ENCODE data around the gene RHBDD2. TPM values are rescaled to one million over a fixed set of nuclear protein-coding genes. Genes with fewer than 3 reads are reported as not detected.

RHBDD2 gene
- total and polyA plus RNA-seq, 10 of the 15 experiments (the other 5 are each of a cell fraction or from before 2014, with no cell fraction given), result 3.9 to 39.8 (median 16.9) TPM

GRCh38 chr7:75866114-75866488, 12.7 kb upstream of the RHBDD2 start:
- no peak overlapping the region for H3K9ac ChIP-seq (ENCODE audit: control insufficient read depth, insufficient read depth, low read length)
- SMC1A ChIA-PET (ENCODE audit: uncharacterized antibody, unreplicated experiment), result interaction anchor here (0.8 to 4.9 kb wide), 6 partner anchors 99 to 157 kb away, joined by 3 to 75 read pairs (median 4); no protein-coding TSS in a partner anchor
- ATAC-seq, result peak; percentile 46
- no peak overlapping the region for H3K4me3 ChIP-seq
- 24% methylated on average over 5 of the region's 5 CpGs for WGBS (ENCODE audit: insufficient coverage, insufficient replicate concordance, low lambda C conversion rate, missing lambda C conversion rate)
- no peak for TF ChIP-seq SMAD5 (IDR thresholded peaks at IDR 0.05; ENCODE audit: low read depth)
- TF ChIP-seq MEF2B (IDR thresholded peaks at IDR 0.05; ENCODE audit: partially characterized antibody, poor library complexity, severe bottlenecking), result no peak
- TF ChIP-seq GATAD2B (conservative IDR thresholded peaks at IDR 0.05; ENCODE audit: low read depth), result no peak
- no peak for TF ChIP-seq PAX5 (IDR thresholded peaks at IDR 0.05; ENCODE audit: borderline replicate concordance, low read depth, low read length)
- TF ChIP-seq RFX5 (IDR thresholded peaks at IDR 0.05; ENCODE audit: low read depth, low read length), result no peak
- TF ChIP-seq, protein P1, sequence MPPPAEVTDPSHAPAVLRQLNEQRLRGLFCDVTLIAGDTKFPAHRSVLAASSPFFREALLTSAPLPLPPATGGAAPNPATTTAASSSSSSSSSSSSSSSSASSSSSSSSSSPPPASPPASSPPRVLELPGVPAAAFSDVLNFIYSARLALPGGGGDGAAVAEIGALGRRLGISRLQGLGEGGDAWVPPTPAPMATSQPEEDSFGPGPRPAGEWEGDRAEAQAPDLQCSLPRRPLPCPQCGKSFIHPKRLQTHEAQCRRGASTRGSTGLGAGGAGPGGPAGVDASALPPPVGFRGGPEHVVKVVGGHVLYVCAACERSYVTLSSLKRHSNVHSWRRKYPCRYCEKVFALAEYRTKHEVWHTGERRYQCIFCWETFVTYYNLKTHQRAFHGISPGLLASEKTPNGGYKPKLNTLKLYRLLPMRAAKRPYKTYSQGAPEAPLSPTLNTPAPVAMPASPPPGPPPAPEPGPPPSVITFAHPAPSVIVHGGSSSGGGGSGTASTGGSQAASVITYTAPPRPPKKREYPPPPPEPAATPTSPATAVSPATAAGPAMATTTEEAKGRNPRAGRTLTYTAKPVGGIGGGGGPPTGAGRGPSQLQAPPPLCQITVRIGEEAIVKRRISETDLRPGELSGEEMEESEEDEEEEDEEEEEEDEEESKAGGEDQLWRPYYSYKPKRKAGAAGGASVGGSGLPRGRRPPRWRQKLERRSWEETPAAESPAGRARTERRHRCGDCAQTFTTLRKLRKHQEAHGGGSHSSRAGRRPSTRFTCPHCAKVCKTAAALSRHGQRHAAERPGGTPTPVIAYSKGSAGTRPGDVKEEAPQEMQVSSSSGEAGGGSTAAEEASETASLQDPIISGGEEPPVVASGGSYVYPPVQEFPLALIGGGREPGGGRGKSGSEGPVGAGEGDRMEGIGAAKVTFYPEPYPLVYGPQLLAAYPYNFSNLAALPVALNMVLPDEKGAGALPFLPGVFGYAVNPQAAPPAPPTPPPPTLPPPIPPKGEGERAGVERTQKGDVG (CRISPR knock-in tag; IDR thresholded peaks at IDR 0.05), result no peak
- TF ChIP-seq YBX1 (IDR thresholded peaks at IDR 0.05), result no peak
- TF ChIP-seq NRF1 (conservative IDR thresholded peaks at IDR 0.05; ENCODE audit: low read depth, low read length), result no peak
- no peak for TF ChIP-seq YY1 (IDR thresholded peaks at IDR 0.05; ENCODE audit: low read depth, low read length)
- no peak for TF ChIP-seq RBBP5 (conservative IDR thresholded peaks at IDR 0.05)
- no peak for TF ChIP-seq HDAC2 (IDR thresholded peaks at IDR 0.05)
- no peak for TF ChIP-seq PML (IDR thresholded peaks at IDR 0.05; ENCODE audit: low read length)
- TF ChIP-seq ZSCAN29 (IDR thresholded peaks at IDR 0.05), result no peak
- no peak for TF ChIP-seq SUPT20H (IDR thresholded peaks at IDR 0.05; ENCODE audit: borderline replicate concordance, control insufficient read depth, low read depth, low read length)
- no peak for TF ChIP-seq BCL11A (IDR thresholded peaks at IDR 0.05; ENCODE audit: low read depth, low read length)
- TF ChIP-seq PAX8 (IDR thresholded peaks at IDR 0.05), result no peak
- no peak for TF ChIP-seq ZBED1 (IDR thresholded peaks at IDR 0.05; ENCODE audit: borderline replicate concordance)
- CTCF ChIA-PET, result interaction anchor here (0.7 to 10.9 kb wide), 13 partner anchors 8 to 311 kb away, joined by 3 to 247 read pairs (median 5); partner anchors contain the start of genes POR and RHBDD2
- no peak overlapping the region for H3K4me2 ChIP-seq (ENCODE audit: control insufficient read depth, insufficient read depth)
- H3K79me2 ChIP-seq (ENCODE audit: control insufficient read depth, insufficient read depth, low read length), result no peaks in the 10 kb centered on the region
- intact Hi-C loops (cut with micrococcal nuclease; ENCODE audit: unreplicated experiment) (loop anchor here (1.0 kb wide), 1 partner anchor 154 kb away; no protein-coding TSS in a partner anchor), in situ Hi-C loops (cut with MboI) (loop anchor here (5.0 kb wide), 1 partner anchor 156 kb away; no protein-coding TSS in a partner anchor)
- no peak for FAIRE-seq
- BruUV-seq (replicated peaks), result no TSS peak
- no peaks in the 10 kb centered on the region for H4K20me1 ChIP-seq (ENCODE audit: control insufficient read depth, insufficient read depth)
- no peak for DNase-seq (ENCODE audit: low read depth, low spot score)
- POLR2A ChIA-PET, result interaction anchor here (1.5 to 1.9 kb wide), 2 partner anchors 49 to 154 kb away, joined by 3 to 9 read pairs; partner anchors contain the start of gene POR
- RAD21 ChIA-PET (ENCODE audit: unreplicated experiment), result interaction anchor here (1.0 to 4.9 kb wide), 5 partner anchors 48 to 397 kb away, joined by 3 to 115 read pairs (median 4); no protein-coding TSS in a partner anchor
- H3K4me1 ChIP-seq (ENCODE audit: control insufficient read depth, insufficient read depth, low read length), result no peaks in the 10 kb centered on the region
- no peaks in the 10 kb centered on the region for H3K9me3 ChIP-seq (replicated peaks; ENCODE audit: control insufficient read depth, insufficient read depth, low read length)
- H2AFZ ChIP-seq (ENCODE audit: control insufficient read depth, low read depth, low read length), result no peak overlapping the region; the same call in 1 of the 2 replicates
- H3K36me3 ChIP-seq (ENCODE audit: control insufficient read depth in 2 of 2, insufficient read depth in 2 of 2, low read length in 1 of 2), result no peaks in the 10 kb centered on the region
- H3K27ac ChIP-seq (ENCODE audit: control insufficient read depth, insufficient read depth), result no peak overlapping the region
- H3K27me3 ChIP-seq (replicated peaks in 1 of 2; ENCODE audit: control insufficient read depth in 2 of 2, insufficient read depth in 2 of 2, low read length in 1 of 2), result no peaks in the 10 kb centered on the region

Data from GM12878 (cell line).